HepG2 (cell line): Measurements from ENCODE around the gene FFAR4. TPM values are rescaled to one million over a fixed set of nuclear protein-coding genes. Genes with fewer than 3 reads are reported as not detected.

ENCODE experiments used
- ATAC-seq: fragments of 200-7000 bp; cut with Tn5 transposase; 3 replicates; pipeline ENCODE4 v1.9.1; 2020; ENCODE audit warnings: mild to moderate bottlenecking, moderate library complexity
- BruUV-seq: library from RNA; stranded (reverse); fragments of 400-500 nt; replicated peaks from 2 replicates; lab custom pipeline; 2021; lab: Mats Ljungman, UMichigan
- CTCF ChIA-PET: fragments of 300-600 bp; formaldehyde crosslinking; extraction: SDS; loops from one replicate; lab custom pipeline; 2021; ENCODE audit warnings: low total read pairs, inconsistent platforms, low intra/inter-chr PET ratio; lab: Yijun Ruan, JAX
- POLR2A ChIA-PET: fragments of 350-600 bp; sonication (Branson Sonifier 250); formaldehyde crosslinking; loops from one replicate; lab custom pipeline; 2020; ENCODE audit warnings: antibody characterized with exemption, inconsistent platforms; lab: Yijun Ruan, JAX
- DNase-seq: peaks from one replicate; pipeline ENCODE4 v3.0.0-alpha.2; 2015; ENCODE audit warnings: low spot score
- FAIRE-seq: peaks from 3 replicates; lab custom pipeline; 2011; peaks lifted over from hg19 to GRCh38; lab: Jason Lieb, UNC
- H2AFZ ChIP-seq: one replicate; pipeline ENCODE4 v1.6.1; 2011; ENCODE audit warnings: low read length, inconsistent platforms
- H3K27ac ChIP-seq: fragments of 300-600 bp; 3 replicates; pipeline ENCODE4 v1.8.0; 2011; ENCODE audit warnings: mixed run types, mild to moderate bottlenecking, mixed read lengths, low read length, inconsistent platforms; ENCODE audit not compliant: insufficient read depth; ENCODE audit errors: extremely low read length
- H3K27me3 ChIP-seq, 2 experiments: fragments of 200-600 bp in 1 of 2; 2 replicates in 1 of 2; 3 replicates in 1 of 2; pipeline versions ENCODE4 v1.6.0 to v1.8.0; 2011; ENCODE audit warnings: low read length in 2 of 2, mild to moderate bottlenecking in 2 of 2, moderate library complexity in 2 of 2, inconsistent platforms in 1 of 2; ENCODE audit not compliant: insufficient read depth in 2 of 2, control insufficient read depth in 1 of 2
- H3K36me3 ChIP-seq, 2 experiments: fragments of 200-600 bp in 1 of 2; replicated peaks in 1 of 2; 2 replicates in 1 of 2; 3 replicates in 1 of 2; pipeline versions ENCODE4 v1.5.1 to v1.8.0; 2011; ENCODE audit warnings: low read length in 2 of 2, inconsistent platforms in 1 of 2; ENCODE audit not compliant: insufficient read depth in 2 of 2, control insufficient read depth in 1 of 2
- H3K4me1 ChIP-seq: 2 replicates; pipeline ENCODE4 v1.5.1; 2012; ENCODE audit warnings: low read length, inconsistent platforms; ENCODE audit not compliant: insufficient read depth
- H3K4me2 ChIP-seq: 2 replicates; pipeline ENCODE4 v1.6.0; 2011; ENCODE audit warnings: low read depth, low read length, inconsistent platforms
- H3K4me3 ChIP-seq, 3 experiments: fragments of 200-600 bp in 1 of 3; sonication (generic), shearing (Covaris generic) in 1 of 3; replicated peaks in 1 of 3; 2 replicates each; pipeline ENCODE4 v1.5.1; 2011 to 2016; ENCODE audit warnings: low read length in 3 of 3, inconsistent platforms in 2 of 3, low read depth in 2 of 3, mild to moderate bottlenecking in 2 of 3, control low read depth in 1 of 3, mixed read lengths in 1 of 3; ENCODE audit not compliant: insufficient read depth in 1 of 3
- H3K79me2 ChIP-seq: one replicate; pipeline ENCODE4 v1.6.1; 2011; ENCODE audit warnings: low read length, inconsistent platforms; ENCODE audit not compliant: insufficient read depth
- H3K9ac ChIP-seq: 2 replicates; pipeline ENCODE4 v1.6.0; 2011; ENCODE audit warnings: mild to moderate bottlenecking, low read depth, low read length, inconsistent platforms; ENCODE audit not compliant: insufficient read depth
- H3K9me3 ChIP-seq: 2 replicates; pipeline ENCODE4 v1.5.1; 2012; ENCODE audit warnings: mild to moderate bottlenecking, low read length
- H4K20me1 ChIP-seq: 2 replicates; pipeline ENCODE4 v1.6.0; 2011; ENCODE audit warnings: inconsistent platforms, mild to moderate bottlenecking, low read length, moderate library complexity; ENCODE audit not compliant: insufficient read depth
- CBX2 ChIP-seq, 2 experiments: fragments of 200-600 bp in 1 of 2; sonication (generic); formaldehyde crosslinking in 1 of 2; IDR thresholded peaks; 2 replicates each; pipeline versions ENCODE4 v1.7.0 to v1.8.1; 2018 to 2022; ENCODE audit warnings: low read depth in 2 of 2, low read length in 1 of 2, mild to moderate bottlenecking in 1 of 2, missing genetic modification reagents in 1 of 2
- DBP ChIP-seq: sonication (generic); formaldehyde crosslinking; IDR thresholded peaks from 2 replicates; pipeline ENCODE4 v1.4.0; 2020; ENCODE audit warnings: missing genetic modification reagents; ENCODE audit errors: not compliant biosample characterization
- MIXL1 ChIP-seq: IDR thresholded peaks from 2 replicates; pipeline ENCODE4 v1.6.1; 2016
- NR0B2 ChIP-seq: sonication (generic); formaldehyde crosslinking; IDR thresholded peaks from 2 replicates; pipeline ENCODE4 v1.4.0; 2020; ENCODE audit warnings: mild to moderate bottlenecking, missing genetic modification reagents
- NR2F2 ChIP-seq: IDR thresholded peaks from 2 replicates; pipeline ENCODE4 v1.6.1; 2012; ENCODE audit warnings: low read depth, inconsistent platforms, borderline replicate concordance
- RARG ChIP-seq: sonication (generic); formaldehyde crosslinking; IDR thresholded peaks from 2 replicates; pipeline ENCODE4 v1.4.0; 2020; ENCODE audit warnings: low read depth, mild to moderate bottlenecking, missing genetic modification reagents
- REPIN1 ChIP-seq: sonication (generic); formaldehyde crosslinking; IDR thresholded peaks from 2 replicates; pipeline ENCODE4 v1.8.0; 2022; ENCODE audit warnings: missing genetic modification reagents, low read depth, mild to moderate bottlenecking, borderline replicate concordance
- SIN3A ChIP-seq: IDR thresholded peaks from 2 replicates; pipeline ENCODE4 v1.6.1; 2011; ENCODE audit warnings: low read depth, mild to moderate bottlenecking, control low read depth, low read length, borderline replicate concordance
- SKI ChIP-seq: fragments of 450-650 bp; IDR thresholded peaks from one replicate; pipeline ENCODE4 v1.6.1; 2018; ENCODE audit warnings: mild to moderate bottlenecking; ENCODE audit not compliant: partially characterized antibody
- SMC3 ChIP-seq: IDR thresholded peaks from 2 replicates; pipeline ENCODE4 v1.6.1; 2011; ENCODE audit warnings: low read length, improper control_type of control experiment
- ZNF205 ChIP-seq: IDR thresholded peaks from 2 replicates; pipeline ENCODE4 v1.6.1; 2018; ENCODE audit warnings: missing biosample characterization, missing genetic modification reagents
- ZNF224 ChIP-seq: sonication (generic); formaldehyde crosslinking; IDR thresholded peaks from 2 replicates; pipeline ENCODE4 v1.5.0; 2020; ENCODE audit warnings: mild to moderate bottlenecking, missing genetic modification reagents
- ZNF567 ChIP-seq: sonication (generic); formaldehyde crosslinking; IDR thresholded peaks from 2 replicates; pipeline ENCODE4 v1.8.1; 2023; ENCODE audit warnings: mild to moderate bottlenecking, missing genetic modification reagents, borderline replicate concordance
- ZNF607 ChIP-seq: sonication (generic); formaldehyde crosslinking; IDR thresholded peaks from 2 replicates; pipeline ENCODE4 v1.5.1; 2020; ENCODE audit warnings: missing genetic modification reagents, mild to moderate bottlenecking, borderline replicate concordance
- ZNF720 ChIP-seq: sonication (generic); formaldehyde crosslinking; IDR thresholded peaks from 2 replicates; pipeline ENCODE4 v1.4.0; 2020; ENCODE audit warnings: missing genetic modification reagents
- WGBS: methylation state at CpG from one replicate; pipeline ENCODE4 v1.1.6; 2017; ENCODE audit warnings: low lambda C conversion rate; 5-methylcytosine and 5-hydroxymethylcytosine counted together
- in situ Hi-C: cut with HindIII; loops from 2 replicates; pipeline ENCODE4 v1.10.0; 2017; ENCODE audit warnings: low pct_unique_long_range_greater_than_20kb; ENCODE audit not compliant: extremely low pct_ligation_motif_present
- intact Hi-C: fragments of 100-400 bp; cut with micrococcal nuclease; formaldehyde crosslinking; loops from one replicate; pipeline ENCODE4 v1.10.0; 2022; ENCODE audit not compliant: unreplicated experiment
- polyA plus RNA-seq, 8 experiments: library from polyadenylated mRNA; depleted of rRNA in 3 of 8; stranded (reverse) in 7 of 8; unstranded in 1 of 8; fragments of >200 nt; fragmentation: Illumina TruSeq in 4 of 8; extraction: Trizol in 4 of 8; gene quantifications; 2 replicates each; pipeline versions ENCODE4 v1.2.1 to v1.2.3, GENCODE V29; 2011 to 2016; ENCODE audit warnings: low read depth in 4 of 8, missing spikeins in 1 of 8, mixed read lengths in 1 of 8; ENCODE audit not compliant: insufficient read depth in 1 of 8
- total RNA-seq, 5 experiments: library from RNA; depleted of rRNA; stranded (reverse); fragments of >200 nt; fragmentation: Illumina TruSeq; extraction: Trizol; gene quantifications; 2 replicates each; pipeline ENCODE4 v1.2.3, GENCODE V29; 2016; ENCODE audit warnings: low read depth in 1 of 5
- TF ChIP-seq, protein P1 (sequence below): sonication (generic); formaldehyde crosslinking; IDR thresholded peaks from 2 replicates; pipeline ENCODE4 v1.5.0; 2020; ENCODE audit warnings: mild to moderate bottlenecking, missing genetic modification reagents

The FFAR4 gene
- total and polyA plus RNA-seq, 2 of the 13 experiments (the other 11 are each of a cell fraction or from before 2014, with no cell fraction given) = 0.09 TPM; not detected in 1

GRCh38 chr10:93572606-93573005 lies 6.1 kb downstream of the FFAR4 start:
- 33% methylated on average over 2 of the region's 2 CpGs for WGBS
- no peaks in the 10 kb centered on the region for H3K4me1 ChIP-seq
- H3K36me3 ChIP-seq = no peaks in the 10 kb centered on the region
- in situ Hi-C loops = no loop called here
- H3K9me3 ChIP-seq = no peaks in the 10 kb centered on the region
- CTCF ChIA-PET = no interaction called here
- FAIRE-seq (no peak), DNase-seq (no peak), ATAC-seq (no peak)
- no peaks in the 10 kb centered on the region for H4K20me1 ChIP-seq
- no peak overlapping the region for H3K27ac ChIP-seq
- H3K4me2 ChIP-seq = no peak overlapping the region
- no peak overlapping the region for H3K9ac ChIP-seq
- H3K27me3 ChIP-seq = peaks cover 1 to 28% of the 10 kb centered on the region in 2 experiments
- BruUV-seq = no TSS peak
- no peak overlapping the region for H3K4me3 ChIP-seq
- H3K79me2 ChIP-seq = no peaks in the 10 kb centered on the region
- TF ChIP-seq SMC3 (no peak), SKI (no peak), RARG (CRISPR knock-in tag) (no peak), ZNF224 (CRISPR knock-in tag) (no peak), NR2F2 (no peak), SIN3A (no peak), ZNF205 (CRISPR knock-in tag) (no peak), ZNF720 (no peak), NR0B2 (CRISPR knock-in tag) (no peak), REPIN1 (CRISPR knock-in tag) (no peak), CBX2 (IDR thresholded peaks at IDR 0.05; ENCODE audit: low read depth, low read length) (no peak), CBX2 (CRISPR knock-in tag; IDR thresholded peaks at IDR 0.05; ENCODE audit: low read depth) (no peak), MIXL1 (no peak), ZNF567 (no peak), ZNF607 (CRISPR knock-in tag) (no peak), DBP (CRISPR knock-in tag) (no peak)
- TF ChIP-seq, protein P1, sequence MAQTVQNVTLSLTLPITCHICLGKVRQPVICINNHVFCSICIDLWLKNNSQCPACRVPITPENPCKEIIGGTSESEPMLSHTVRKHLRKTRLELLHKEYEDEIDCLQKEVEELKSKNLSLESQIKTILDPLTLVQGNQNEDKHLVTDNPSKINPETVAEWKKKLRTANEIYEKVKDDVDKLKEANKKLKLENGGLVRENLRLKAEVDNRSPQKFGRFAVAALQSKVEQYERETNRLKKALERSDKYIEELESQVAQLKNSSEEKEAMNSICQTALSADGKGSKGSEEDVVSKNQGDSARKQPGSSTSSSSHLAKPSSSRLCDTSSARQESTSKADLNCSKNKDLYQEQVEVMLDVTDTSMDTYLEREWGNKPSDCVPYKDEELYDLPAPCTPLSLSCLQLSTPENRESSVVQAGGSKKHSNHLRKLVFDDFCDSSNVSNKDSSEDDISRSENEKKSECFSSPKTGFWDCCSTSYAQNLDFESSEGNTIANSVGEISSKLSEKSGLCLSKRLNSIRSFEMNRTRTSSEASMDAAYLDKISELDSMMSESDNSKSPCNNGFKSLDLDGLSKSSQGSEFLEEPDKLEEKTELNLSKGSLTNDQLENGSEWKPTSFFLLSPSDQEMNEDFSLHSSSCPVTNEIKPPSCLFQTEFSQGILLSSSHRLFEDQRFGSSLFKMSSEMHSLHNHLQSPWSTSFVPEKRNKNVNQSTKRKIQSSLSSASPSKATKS (CRISPR knock-in tag) = no peak
- no peak overlapping the region for H2AFZ ChIP-seq
- intact Hi-C loops = no loop called here
- POLR2A ChIA-PET = no interaction called here
